ENCODE results near the gene CBFA2T3.

Gene CBFA2T3

GRCh38 chr16:88856828-88857727 is 119.9 kb downstream of the CBFA2T3 start, which contains the start of the genes GALNS and TRAPPC2L (continued):
- TF ChIP-seq ZNF501 (tag by site-specific recombination; IDR thresholded peaks at IDR 0.05): no peak
- TF ChIP-seq ZNF585B (tag by site-specific recombination; IDR thresholded peaks at IDR 0.05): no peak
- no peak for TF ChIP-seq SALL2 (tag by site-specific recombination; IDR thresholded peaks at IDR 0.05; ENCODE audit: borderline replicate concordance)
- peak; percentile 52; the same call in 1 of the 2 replicates for TF ChIP-seq ZNF777 (tag by site-specific recombination; IDR thresholded peaks at IDR 0.05; ENCODE audit: borderline replicate concordance)
- TF ChIP-seq, protein P1, sequence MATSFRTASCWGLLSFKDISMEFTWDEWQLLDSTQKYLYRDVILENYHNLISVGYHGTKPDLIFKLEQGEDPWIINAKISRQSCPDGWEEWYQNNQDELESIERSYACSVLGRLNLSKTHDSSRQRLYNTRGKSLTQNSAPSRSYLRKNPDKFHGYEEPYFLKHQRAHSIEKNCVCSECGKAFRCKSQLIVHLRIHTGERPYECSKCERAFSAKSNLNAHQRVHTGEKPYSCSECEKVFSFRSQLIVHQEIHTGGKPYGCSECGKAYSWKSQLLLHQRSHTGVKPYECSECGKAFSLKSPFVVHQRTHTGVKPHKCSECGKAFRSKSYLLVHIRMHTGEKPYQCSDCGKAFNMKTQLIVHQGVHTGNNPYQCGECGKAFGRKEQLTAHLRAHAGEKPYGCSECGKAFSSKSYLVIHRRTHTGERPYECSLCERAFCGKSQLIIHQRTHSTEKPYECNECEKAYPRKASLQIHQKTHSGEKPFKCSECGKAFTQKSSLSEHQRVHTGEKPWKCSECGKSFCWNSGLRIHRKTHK (tag by site-specific recombination; IDR thresholded peaks at IDR 0.05): no peak
- peak; percentile 74; the same call in 1 of the 2 replicates for TF ChIP-seq ZNF660 (tag by site-specific recombination; IDR thresholded peaks at IDR 0.05)
- no peak for TF ChIP-seq ZNF10 (tag by site-specific recombination; IDR thresholded peaks at IDR 0.05)
- TF ChIP-seq, protein P2, sequence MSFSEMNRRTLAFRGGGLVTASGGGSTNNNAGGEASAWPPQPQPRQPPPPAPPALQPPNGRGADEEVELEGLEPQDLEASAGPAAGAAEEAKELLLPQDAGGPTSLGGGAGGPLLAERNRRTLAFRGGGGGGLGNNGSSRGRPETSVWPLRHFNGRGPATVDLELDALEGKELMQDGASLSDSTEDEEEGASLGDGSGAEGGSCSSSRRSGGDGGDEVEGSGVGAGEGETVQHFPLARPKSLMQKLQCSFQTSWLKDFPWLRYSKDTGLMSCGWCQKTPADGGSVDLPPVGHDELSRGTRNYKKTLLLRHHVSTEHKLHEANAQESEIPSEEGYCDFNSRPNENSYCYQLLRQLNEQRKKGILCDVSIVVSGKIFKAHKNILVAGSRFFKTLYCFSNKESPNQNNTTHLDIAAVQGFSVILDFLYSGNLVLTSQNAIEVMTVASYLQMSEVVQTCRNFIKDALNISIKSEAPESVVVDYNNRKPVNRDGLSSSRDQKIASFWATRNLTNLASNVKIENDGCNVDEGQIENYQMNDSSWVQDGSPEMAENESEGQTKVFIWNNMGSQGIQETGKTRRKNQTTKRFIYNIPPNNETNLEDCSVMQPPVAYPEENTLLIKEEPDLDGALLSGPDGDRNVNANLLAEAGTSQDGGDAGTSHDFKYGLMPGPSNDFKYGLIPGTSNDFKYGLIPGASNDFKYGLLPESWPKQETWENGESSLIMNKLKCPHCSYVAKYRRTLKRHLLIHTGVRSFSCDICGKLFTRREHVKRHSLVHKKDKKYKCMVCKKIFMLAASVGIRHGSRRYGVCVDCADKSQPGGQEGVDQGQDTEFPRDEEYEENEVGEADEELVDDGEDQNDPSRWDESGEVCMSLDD (tag by site-specific recombination; IDR thresholded peaks at IDR 0.05): 0 out of 2 replicates have a peak, but pooled peaks have one; percentile 20

GRCh38 chr16:88856122-88856827 is 120.7 kb downstream of the CBFA2T3 start:
- Histone ChIP-seq H3K27ac (ENCODE audit: extremely low read depth, low read depth, low read length) (no peak overlapping the region), H3K4me1 (ENCODE audit: control insufficient read depth, insufficient read depth, low read length) (no peaks in the 10 kb centered on the region), H3K36me3 (ENCODE audit: control insufficient read depth in 2 of 2, insufficient read depth in 1 of 2, low read length in 2 of 2) (peaks cover 0 to 33% of the 10 kb centered on the region in 2 experiments; a peak in 1 of 3 replicates), H3K4me3 (ENCODE audit: low read depth, low read length) (peak overlapping the region; percentile 70), H3K9me3 (ENCODE audit: control insufficient read depth, insufficient read depth, low read depth, low read length) (no peaks in the 10 kb centered on the region)
- peak; percentile 24; the same call in 1 of the 2 replicates for TF ChIP-seq ZFHX2 (tag by site-specific recombination; conservative IDR thresholded peaks at IDR 0.05)
- 0 out of 2 replicates have a peak, but pooled peaks have one; percentile 16 for TF ChIP-seq EGR2 (tag by site-specific recombination; IDR thresholded peaks at IDR 0.05; ENCODE audit: low read depth)
- no peak for TF ChIP-seq ZNF248 (tag by site-specific recombination; IDR thresholded peaks at IDR 0.05)
- TF ChIP-seq ZNF2 (tag by site-specific recombination; IDR thresholded peaks at IDR 0.05): no peak
- ChIA-PET POLR2A (interaction anchor here (0.7 to 2.1 kb wide), 2 partner anchors 10 to 45 kb away, joined by 3 to 23 read pairs; partner anchors contain the start of gene APRT), CTCF (interaction anchor here (0.8 to 1.1 kb wide), 2 partner anchors 56 to 119 kb away, joined by 3 read pairs; no protein-coding TSS in a partner anchor)

GRCh38 chr16:88855736-88856121 is 121.3 kb downstream of the CBFA2T3 start:
- Histone ChIP-seq H3K36me3 (ENCODE audit: control insufficient read depth in 2 of 2, insufficient read depth in 1 of 2, low read length in 2 of 2) (peaks cover 0 to 28% of the 10 kb centered on the region in 2 experiments; a peak in 1 of 3 replicates), H3K27ac (ENCODE audit: extremely low read depth, low read depth, low read length) (no peak overlapping the region)
- TF ChIP-seq ZBTB20 (tag by site-specific recombination; IDR thresholded peaks at IDR 0.05): no peak
- TF ChIP-seq ZNF302 (tag by site-specific recombination; IDR thresholded peaks at IDR 0.05; ENCODE audit: low read depth): no peak
- TF ChIP-seq GLI2 (tag by site-specific recombination; IDR thresholded peaks at IDR 0.05; ENCODE audit: borderline replicate concordance, low read depth): no peak
- TF ChIP-seq ZNF791 (tag by site-specific recombination; IDR thresholded peaks at IDR 0.05): no peak
- TF ChIP-seq ZNF366 (tag by site-specific recombination; conservative IDR thresholded peaks at IDR 0.05): no peak
- TF ChIP-seq SP3 (tag by site-specific recombination; IDR thresholded peaks at IDR 0.05): no peak
- no peak for TF ChIP-seq ZFP3 (tag by site-specific recombination; IDR thresholded peaks at IDR 0.05; ENCODE audit: low read depth)

More at GRCh38 chr16:88855736-88856121, 121.3 kb downstream of the CBFA2T3 start:
- Histone ChIP-seq H3K4me1 (ENCODE audit: control insufficient read depth, insufficient read depth, low read length) (no peaks in the 10 kb centered on the region), H3K9me3 (ENCODE audit: control insufficient read depth, insufficient read depth, low read depth, low read length) (no peaks in the 10 kb centered on the region), H3K4me3 (ENCODE audit: low read depth, low read length) (no peak overlapping the region)
- POLR2A ChIA-PET: no interaction called here
- CTCF ChIA-PET: no interaction called here

Measured in HEK293 (cell line).